COR-L47 (cell line): ENCODE data around the gene NUDT10.
"Not testable (repeated sequence)": the region's sequence is repeated elsewhere in the genome, so short reads cannot be mapped to it uniquely, and the experiment has no call there.

Experiments
- DNase-seq: peaks from one replicate; lab custom pipeline; 2025; lab: John Stamatoyannopoulos, UW

Gene NUDT10

GRCh38 chrX:51332188-51332942, at the start of gene NUDT10:
Gene NUDT10, plus strand, starts transcription at chrX:51332822. Its CDS starts 144 bp downstream, at chrX:51332966.
- DNase-seq: no peak

- DNase-seq: no peak
Observed at GRCh38 chrX:51292421-51292820, 40.2 kb upstream of the NUDT10 start.

- DNase-seq: no peak
Observed at GRCh38 chrX:51296138-51296537, 36.5 kb upstream of the NUDT10 start.

- DNase-seq: no peak
Observed at GRCh38 chrX:51316271-51316670, 16.4 kb upstream of the NUDT10 start.

- DNase-seq: not testable (repeated sequence)
Observed at GRCh38 chrX:51332943-51333785, 542 bp downstream of the NUDT10 start.

GRCh38 chrX:51334276-51334675, 1.7 kb downstream of the NUDT10 start:
- DNase-seq: no peak

GRCh38 chrX:51336584-51336983, 4.0 kb downstream of the NUDT10 start:
- no peak for DNase-seq

- no peak for DNase-seq
Observed at GRCh38 chrX:51361251-51361650, 28.6 kb downstream of the NUDT10 start.

GRCh38 chrX:51376672-51377071, 44.0 kb downstream of the NUDT10 start:
- no peak for DNase-seq
